SK-N-SH (cell line): ENCODE data around the gene CCHCR1. TPM values are rescaled to one million over a fixed set of nuclear protein-coding genes. Genes with fewer than 3 reads are reported as not detected.

Source experiments
- CTCF ChIA-PET: fragments of 300-600, 350-600 bp; formaldehyde crosslinking; extraction: SDS; loops from one replicate; lab custom pipeline; 2021; lab: Yijun Ruan, JAX
- POLR2A ChIA-PET: fragments of 350-600 bp; sonication (Branson Sonifier 250); formaldehyde crosslinking; extraction: SDS; loops from one replicate; lab custom pipeline; 2020; ENCODE audit warnings: antibody characterized with exemption, inconsistent platforms; lab: Yijun Ruan, JAX
- DNase-seq: peaks from one replicate; pipeline ENCODE4 v3.0.0; 2012
- H2AFZ ChIP-seq: fragments of 200-600 bp; sonication (generic); 2 replicates; pipeline ENCODE4 v1.8.1; 2016; ENCODE audit warnings: antibody characterized with exemption, mild to moderate bottlenecking, low read depth
- H3F3A ChIP-seq: fragments of 200-600 bp; sonication (generic); replicated peaks from 2 replicates; pipeline ENCODE3; 2016; ENCODE audit warnings: antibody characterized with exemption, mild to moderate bottlenecking; ENCODE audit not compliant: insufficient read depth
- H3K27ac ChIP-seq, 2 experiments: fragments of 200-500 bp in 1 of 2; fragments of 200-600 bp in 1 of 2; sonication (Bioruptor generic) in 1 of 2; sonication (generic), shearing (Covaris generic) in 1 of 2; 2 replicates each; pipeline versions ENCODE4 v1.5.1 to v1.6.1; 2014 to 2016; ENCODE audit warnings: low read depth in 2 of 2, inconsistent platforms in 1 of 2, low read length in 1 of 2, mild to moderate bottlenecking in 1 of 2, mixed read lengths in 1 of 2
- H3K27me3 ChIP-seq: fragments of 200-600 bp; sonication (generic), shearing (Covaris generic); 2 replicates; pipeline ENCODE4 v1.6.1; 2016; ENCODE audit warnings: mixed run types; ENCODE audit not compliant: insufficient read depth
- H3K36me3 ChIP-seq, 2 experiments: fragments of 200-500 bp in 1 of 2; fragments of 200-600 bp in 1 of 2; sonication (Bioruptor generic) in 1 of 2; sonication (generic) in 1 of 2; replicated peaks in 1 of 2; 2 replicates each; pipeline versions ENCODE3 to v1.5.1; 2014 to 2016; ENCODE audit warnings: low read length in 1 of 2, mild to moderate bottlenecking in 1 of 2; ENCODE audit not compliant: insufficient read depth in 2 of 2, control insufficient read depth in 1 of 2
- H3K4me1 ChIP-seq, 2 experiments: fragments of 200-500 bp in 1 of 2; fragments of 200-600 bp in 1 of 2; sonication (Bioruptor generic) in 1 of 2; sonication (generic), shearing (Covaris generic) in 1 of 2; 2 replicates each; pipeline versions ENCODE4 v1.5.1 to v1.6.1; 2014 to 2016; ENCODE audit warnings: low read depth in 1 of 2, low read length in 1 of 2, mixed run types in 1 of 2; ENCODE audit not compliant: insufficient read depth in 2 of 2, control insufficient read depth in 1 of 2
- H3K4me2 ChIP-seq: fragments of 200-600 bp; sonication (generic), shearing (Covaris generic); 2 replicates; pipeline ENCODE4 v1.6.1; 2017; ENCODE audit warnings: mixed run types
- H3K4me3 ChIP-seq, 2 experiments: fragments of 200-500 bp in 1 of 2; fragments of 200-600 bp in 1 of 2; sonication (Bioruptor generic) in 1 of 2; sonication (generic), shearing (Covaris generic) in 1 of 2; 2 replicates each; pipeline versions ENCODE4 v1.5.1 to v1.8.1; 2014 to 2016; ENCODE audit warnings: low read depth in 2 of 2, inconsistent platforms in 1 of 2, low read length in 1 of 2, mild to moderate bottlenecking in 1 of 2, mixed read lengths in 1 of 2, moderate library complexity in 1 of 2
- H3K79me2 ChIP-seq: fragments of 200-600 bp; sonication (generic); 2 replicates; pipeline ENCODE4 v1.8.1; 2017; ENCODE audit warnings: mild to moderate bottlenecking; ENCODE audit not compliant: insufficient read depth
- H3K9ac ChIP-seq: fragments of 200-600 bp; sonication (generic); 2 replicates; pipeline ENCODE4 v1.6.1; 2017; ENCODE audit warnings: mixed run types
- H3K9me2 ChIP-seq: fragments of 200-600 bp; sonication (generic); 2 replicates; pipeline ENCODE4 v1.6.1; 2017; ENCODE audit warnings: mixed run types
- H3K9me3 ChIP-seq: fragments of 200-600 bp; sonication (generic); 2 replicates; pipeline ENCODE4 v1.6.1; 2017; ENCODE audit warnings: mixed run types, mild to moderate bottlenecking, moderate library complexity
- H4K20me1 ChIP-seq: fragments of 200-600 bp; sonication (generic); 2 replicates; pipeline ENCODE4 v1.6.1; 2017; ENCODE audit warnings: mild to moderate bottlenecking, mixed run types; ENCODE audit not compliant: insufficient read depth
- EP300 ChIP-seq, 2 experiments: IDR thresholded peaks; 2 replicates each; pipeline versions ENCODE4 v1.4.0 to v1.6.1; 2012; ENCODE audit warnings: borderline replicate concordance in 1 of 2, low read depth in 1 of 2, low read length in 1 of 2
- FOSL2 ChIP-seq: IDR thresholded peaks from 2 replicates; pipeline ENCODE4 v1.4.0; 2012; ENCODE audit warnings: low read depth, mild to moderate bottlenecking, moderate library complexity, borderline replicate concordance
- GATA2 ChIP-seq: sonication (generic); formaldehyde crosslinking; IDR thresholded peaks from 2 replicates; pipeline ENCODE4 v1.5.0; 2020; ENCODE audit warnings: mild to moderate bottlenecking, missing genetic modification reagents
- MXI1 ChIP-seq: IDR thresholded peaks from 2 replicates; pipeline ENCODE4 v1.6.1; 2012; ENCODE audit warnings: mild to moderate bottlenecking, low read depth, low read length, improper control_type of control experiment
- NFIC ChIP-seq: IDR thresholded peaks from 2 replicates; pipeline ENCODE4 v1.4.0; 2012; ENCODE audit warnings: borderline replicate concordance
- POLR2AphosphoS5 ChIP-seq: IDR thresholded peaks from 2 replicates; pipeline ENCODE4 v1.6.1; 2012; ENCODE audit warnings: low read depth, low read length
- RAD21 ChIP-seq: IDR thresholded peaks from 2 replicates; pipeline ENCODE4 v1.6.1; 2012; ENCODE audit warnings: mild to moderate bottlenecking, low read length
- RFX5 ChIP-seq: IDR thresholded peaks from 2 replicates; pipeline ENCODE4 v1.6.1; 2012; ENCODE audit warnings: mild to moderate bottlenecking, improper control_type of control experiment, low read length
- SIN3A ChIP-seq: IDR thresholded peaks from 2 replicates; pipeline ENCODE4 v1.6.1; 2012; ENCODE audit warnings: low read depth, mild to moderate bottlenecking, low read length, moderate library complexity, borderline replicate concordance
- SMC3 ChIP-seq: IDR thresholded peaks from 2 replicates; pipeline ENCODE4 v1.6.1; 2012; ENCODE audit warnings: low read depth, low read length, improper control_type of control experiment
- TCF12 ChIP-seq: IDR thresholded peaks from 2 replicates; pipeline ENCODE4 v1.4.0; 2012
- TEAD4 ChIP-seq: IDR thresholded peaks from 2 replicates; pipeline ENCODE4 v1.4.0; 2012; ENCODE audit warnings: mild to moderate bottlenecking, borderline replicate concordance; ENCODE audit not compliant: insufficient read depth
- YY1 ChIP-seq: IDR thresholded peaks from 2 replicates; pipeline ENCODE4 v1.4.0; 2012; ENCODE audit warnings: low read depth, mild to moderate bottlenecking
- WGBS: methylation state at CpG from one replicate; pipeline ENCODE4 v1.1.6; 2017; ENCODE audit warnings: low lambda C conversion rate; 5-methylcytosine and 5-hydroxymethylcytosine counted together
- polyA plus RNA-seq, 3 experiments: library from polyadenylated mRNA; depleted of rRNA; stranded (reverse); fragments of >200 nt; gene quantifications; 2 replicates each; pipeline ENCODE4 v1.2.3, GENCODE V29; 2012
- TF ChIP-seq, protein P1 (sequence below): fragments of 150-350 bp; IDR thresholded peaks from 2 replicates; pipeline ENCODE4 v1.6.1; 2016; ENCODE audit warnings: mild to moderate bottlenecking, low read depth, low read length
- TF ChIP-seq, protein P2 (sequence below): IDR thresholded peaks from 2 replicates; pipeline ENCODE4 v1.6.1; 2012; ENCODE audit warnings: mild to moderate bottlenecking, low read depth, low read length, moderate library complexity
- TF ChIP-seq, protein P3 (sequence below): IDR thresholded peaks from 2 replicates; pipeline ENCODE4 v1.4.0; 2012; ENCODE audit warnings: low read depth
- TF ChIP-seq, protein P4 (sequence below): IDR thresholded peaks from 2 replicates; pipeline ENCODE4 v1.4.0; 2012; ENCODE audit warnings: low read depth, borderline replicate concordance
- TF ChIP-seq, protein P5 (sequence below): IDR thresholded peaks from 2 replicates; pipeline ENCODE4; 2012

The CCHCR1 gene
- polyA plus RNA-seq, 1 of the 3 experiments (the other 2 are of a cell fraction): 18.7 TPM

DNA sequence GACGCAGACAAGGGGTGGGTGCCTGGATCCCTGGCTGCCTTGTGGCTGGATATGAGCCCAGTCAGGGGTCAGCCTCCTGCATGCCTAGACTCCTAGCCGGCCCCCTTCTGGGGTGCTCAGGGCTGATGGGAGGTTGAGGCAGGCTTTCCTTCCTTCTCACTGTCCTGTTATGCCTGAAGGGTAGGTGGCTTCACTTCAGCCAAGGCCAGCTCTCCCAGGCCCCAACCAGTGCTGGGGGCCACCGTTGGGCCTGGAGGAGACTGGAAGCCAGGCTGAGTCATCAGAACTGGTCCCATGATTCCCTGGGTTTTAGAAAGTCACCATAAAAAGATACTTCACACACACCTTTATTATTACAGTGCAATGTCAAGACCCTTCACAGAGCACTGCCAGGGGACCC lies 15.8 kb upstream of the CCHCR1 start:
- Histone ChIP-seq H3K4me3 (no peak overlapping the region), H3K27ac (no peak overlapping the region), H3K36me3 (no peaks in the 10 kb centered on the region), H2AFZ (no peak overlapping the region), H3K4me1 (no peaks in the 10 kb centered on the region), H3K79me2 (no peaks in the 10 kb centered on the region), H3K9me3 (no peaks in the 10 kb centered on the region), H3K27me3 (no peaks in the 10 kb centered on the region), H4K20me1 (no peaks in the 10 kb centered on the region), H3F3A (no peaks in the 10 kb centered on the region), H3K4me2 (no peak overlapping the region), H3K9me2 (no peaks in the 10 kb centered on the region), H3K9ac (no peak overlapping the region)
- TF ChIP-seq EP300 (IDR thresholded peaks at IDR 0.05; ENCODE audit: borderline replicate concordance in 1 of 2, low read depth in 1 of 2, low read length in 1 of 2) (no peak), NFIC (no peak), SMC3 (no peak), POLR2AphosphoS5 (no peak), TEAD4 (no peak), RFX5 (no peak), TCF12 (no peak), FOSL2 (no peak), SIN3A (no peak)
- TF ChIP-seq, protein P1, sequence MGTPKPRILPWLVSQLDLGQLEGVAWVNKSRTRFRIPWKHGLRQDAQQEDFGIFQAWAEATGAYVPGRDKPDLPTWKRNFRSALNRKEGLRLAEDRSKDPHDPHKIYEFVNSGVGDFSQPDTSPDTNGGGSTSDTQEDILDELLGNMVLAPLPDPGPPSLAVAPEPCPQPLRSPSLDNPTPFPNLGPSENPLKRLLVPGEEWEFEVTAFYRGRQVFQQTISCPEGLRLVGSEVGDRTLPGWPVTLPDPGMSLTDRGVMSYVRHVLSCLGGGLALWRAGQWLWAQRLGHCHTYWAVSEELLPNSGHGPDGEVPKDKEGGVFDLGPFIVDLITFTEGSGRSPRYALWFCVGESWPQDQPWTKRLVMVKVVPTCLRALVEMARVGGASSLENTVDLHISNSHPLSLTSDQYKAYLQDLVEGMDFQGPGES: no peak
- TF ChIP-seq, protein P2, sequence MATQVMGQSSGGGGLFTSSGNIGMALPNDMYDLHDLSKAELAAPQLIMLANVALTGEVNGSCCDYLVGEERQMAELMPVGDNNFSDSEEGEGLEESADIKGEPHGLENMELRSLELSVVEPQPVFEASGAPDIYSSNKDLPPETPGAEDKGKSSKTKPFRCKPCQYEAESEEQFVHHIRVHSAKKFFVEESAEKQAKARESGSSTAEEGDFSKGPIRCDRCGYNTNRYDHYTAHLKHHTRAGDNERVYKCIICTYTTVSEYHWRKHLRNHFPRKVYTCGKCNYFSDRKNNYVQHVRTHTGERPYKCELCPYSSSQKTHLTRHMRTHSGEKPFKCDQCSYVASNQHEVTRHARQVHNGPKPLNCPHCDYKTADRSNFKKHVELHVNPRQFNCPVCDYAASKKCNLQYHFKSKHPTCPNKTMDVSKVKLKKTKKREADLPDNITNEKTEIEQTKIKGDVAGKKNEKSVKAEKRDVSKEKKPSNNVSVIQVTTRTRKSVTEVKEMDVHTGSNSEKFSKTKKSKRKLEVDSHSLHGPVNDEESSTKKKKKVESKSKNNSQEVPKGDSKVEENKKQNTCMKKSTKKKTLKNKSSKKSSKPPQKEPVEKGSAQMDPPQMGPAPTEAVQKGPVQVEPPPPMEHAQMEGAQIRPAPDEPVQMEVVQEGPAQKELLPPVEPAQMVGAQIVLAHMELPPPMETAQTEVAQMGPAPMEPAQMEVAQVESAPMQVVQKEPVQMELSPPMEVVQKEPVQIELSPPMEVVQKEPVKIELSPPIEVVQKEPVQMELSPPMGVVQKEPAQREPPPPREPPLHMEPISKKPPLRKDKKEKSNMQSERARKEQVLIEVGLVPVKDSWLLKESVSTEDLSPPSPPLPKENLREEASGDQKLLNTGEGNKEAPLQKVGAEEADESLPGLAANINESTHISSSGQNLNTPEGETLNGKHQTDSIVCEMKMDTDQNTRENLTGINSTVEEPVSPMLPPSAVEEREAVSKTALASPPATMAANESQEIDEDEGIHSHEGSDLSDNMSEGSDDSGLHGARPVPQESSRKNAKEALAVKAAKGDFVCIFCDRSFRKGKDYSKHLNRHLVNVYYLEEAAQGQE: no peak
- TF ChIP-seq, protein P3, sequence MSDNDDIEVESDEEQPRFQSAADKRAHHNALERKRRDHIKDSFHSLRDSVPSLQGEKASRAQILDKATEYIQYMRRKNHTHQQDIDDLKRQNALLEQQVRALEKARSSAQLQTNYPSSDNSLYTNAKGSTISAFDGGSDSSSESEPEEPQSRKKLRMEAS: no peak
- WGBS: 77% methylated on average over 3 of the region's 3 CpGs
- DNase-seq: no peak
- CTCF ChIA-PET: no interaction called here
- POLR2A ChIA-PET: no interaction called here

DNA sequence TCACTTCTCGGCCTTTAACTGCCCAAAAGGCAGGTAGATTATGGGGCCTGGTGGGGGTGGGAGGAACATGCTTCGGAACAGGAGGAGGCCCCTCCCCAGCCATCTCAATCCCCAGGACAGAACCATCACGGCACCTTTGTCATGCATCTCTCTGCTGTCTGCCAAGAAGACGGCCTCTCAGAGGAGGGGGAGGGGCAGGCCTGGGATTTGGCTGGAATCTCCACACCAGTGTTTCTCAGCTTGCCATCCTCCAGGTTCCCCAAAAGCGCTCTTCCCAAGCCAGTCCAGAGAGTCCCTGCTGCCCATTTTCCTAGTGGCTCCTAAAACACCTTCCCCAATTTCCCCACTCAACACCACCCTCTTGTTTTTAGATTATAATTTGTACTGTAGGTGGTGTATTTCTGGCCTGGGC lies 15.4 kb upstream of the CCHCR1 start:
- H3K9me2 ChIP-seq: no peaks in the 10 kb centered on the region
- H3K9ac ChIP-seq: no peak overlapping the region
- H3K27me3 ChIP-seq: no peaks in the 10 kb centered on the region
- no peaks in the 10 kb centered on the region for H3K9me3 ChIP-seq
- ChIA-PET POLR2A (no interaction called here), CTCF (interaction anchor here (2.3 kb wide), 1 partner anchor 19 kb away, joined by 10 read pairs; no protein-coding TSS in a partner anchor)
- H3K4me2 ChIP-seq: no peak overlapping the region
- no peaks in the 10 kb centered on the region for H3K4me1 ChIP-seq
- no peak overlapping the region for H3K4me3 ChIP-seq
- DNase-seq: no peak
- H4K20me1 ChIP-seq: no peaks in the 10 kb centered on the region
- H3K36me3 ChIP-seq: no peaks in the 10 kb centered on the region
- WGBS: 91% methylated on average over 4 of the region's 5 CpGs
- H2AFZ ChIP-seq: no peak overlapping the region
- no peaks in the 10 kb centered on the region for H3F3A ChIP-seq
- H3K27ac ChIP-seq: no peak overlapping the region
- no peaks in the 10 kb centered on the region for H3K79me2 ChIP-seq
- TF ChIP-seq, protein P4, sequence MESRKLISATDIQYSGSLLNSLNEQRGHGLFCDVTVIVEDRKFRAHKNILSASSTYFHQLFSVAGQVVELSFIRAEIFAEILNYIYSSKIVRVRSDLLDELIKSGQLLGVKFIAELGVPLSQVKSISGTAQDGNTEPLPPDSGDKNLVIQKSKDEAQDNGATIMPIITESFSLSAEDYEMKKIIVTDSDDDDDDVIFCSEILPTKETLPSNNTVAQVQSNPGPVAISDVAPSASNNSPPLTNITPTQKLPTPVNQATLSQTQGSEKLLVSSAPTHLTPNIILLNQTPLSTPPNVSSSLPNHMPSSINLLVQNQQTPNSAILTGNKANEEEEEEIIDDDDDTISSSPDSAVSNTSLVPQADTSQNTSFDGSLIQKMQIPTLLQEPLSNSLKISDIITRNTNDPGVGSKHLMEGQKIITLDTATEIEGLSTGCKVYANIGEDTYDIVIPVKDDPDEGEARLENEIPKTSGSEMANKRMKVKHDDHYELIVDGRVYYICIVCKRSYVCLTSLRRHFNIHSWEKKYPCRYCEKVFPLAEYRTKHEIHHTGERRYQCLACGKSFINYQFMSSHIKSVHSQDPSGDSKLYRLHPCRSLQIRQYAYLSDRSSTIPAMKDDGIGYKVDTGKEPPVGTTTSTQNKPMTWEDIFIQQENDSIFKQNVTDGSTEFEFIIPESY: no peak
- TF ChIP-seq, protein P1: no peak
- TF ChIP-seq MXI1: no peak
- TF ChIP-seq SMC3: no peak
- TF ChIP-seq SIN3A: no peak
- no peak for TF ChIP-seq RAD21
- TF ChIP-seq YY1: no peak
- no peak for TF ChIP-seq TEAD4
- no peak for TF ChIP-seq GATA2 (CRISPR knock-in tag)
- TF ChIP-seq TCF12: no peak
- TF ChIP-seq, protein P5, sequence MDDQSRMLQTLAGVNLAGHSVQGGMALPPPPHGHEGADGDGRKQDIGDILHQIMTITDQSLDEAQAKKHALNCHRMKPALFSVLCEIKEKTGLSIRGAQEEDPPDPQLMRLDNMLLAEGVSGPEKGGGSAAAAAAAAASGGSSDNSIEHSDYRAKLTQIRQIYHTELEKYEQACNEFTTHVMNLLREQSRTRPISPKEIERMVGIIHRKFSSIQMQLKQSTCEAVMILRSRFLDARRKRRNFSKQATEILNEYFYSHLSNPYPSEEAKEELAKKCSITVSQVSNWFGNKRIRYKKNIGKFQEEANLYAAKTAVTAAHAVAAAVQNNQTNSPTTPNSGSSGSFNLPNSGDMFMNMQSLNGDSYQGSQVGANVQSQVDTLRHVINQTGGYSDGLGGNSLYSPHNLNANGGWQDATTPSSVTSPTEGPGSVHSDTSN: no peak
